NCI-H1417 treated with DMSO at 0.1 percent for 48 hours (cell line): ENCODE results near the gene TMPRSS3.

Source experiments
- DNase-seq: peaks from one replicate; lab custom pipeline; 2025; lab: John Stamatoyannopoulos, UW

Gene TMPRSS3

DNA sequence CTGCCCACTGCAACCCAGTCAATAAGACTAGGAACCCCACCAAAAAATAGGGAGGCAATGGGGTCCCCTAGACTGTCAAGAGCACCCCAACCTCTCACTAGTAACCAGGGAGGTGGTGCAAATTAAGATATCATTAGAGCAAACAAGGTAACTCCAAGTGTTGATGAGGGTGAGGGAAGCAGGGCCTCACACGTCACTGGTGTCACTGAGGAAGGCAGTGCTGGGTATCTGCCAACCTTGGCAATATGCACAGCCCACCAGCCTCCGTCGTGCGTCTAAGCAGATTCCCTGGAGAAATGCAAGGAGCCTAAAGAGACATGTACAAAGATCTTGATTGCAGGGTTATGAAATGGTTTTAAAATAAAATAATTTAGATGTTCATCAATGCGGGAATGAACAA is 11.6 kb upstream of the TMPRSS3 start:
- DNase-seq, result no peak

DNA sequence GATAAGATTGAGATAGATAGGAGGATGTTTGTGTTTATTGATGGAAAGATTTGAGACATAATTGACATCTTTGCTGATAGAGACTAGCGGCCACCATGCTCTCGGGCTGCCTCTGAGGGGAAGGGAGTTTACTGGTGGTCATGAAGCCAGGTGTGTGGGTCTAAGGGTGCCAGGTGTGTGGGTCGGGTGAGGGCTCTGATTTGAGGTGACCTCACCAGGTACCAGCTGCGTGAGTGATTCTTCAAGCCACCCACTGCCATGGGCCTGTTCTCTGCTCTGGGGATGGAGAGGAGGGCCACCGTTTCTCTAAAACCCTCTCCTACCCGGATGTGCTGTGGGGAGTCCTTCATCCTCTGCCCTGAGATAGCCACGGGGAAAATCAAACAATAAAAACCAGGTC is 11.0 kb upstream of the TMPRSS3 start:
- DNase-seq, result no peak

DNA sequence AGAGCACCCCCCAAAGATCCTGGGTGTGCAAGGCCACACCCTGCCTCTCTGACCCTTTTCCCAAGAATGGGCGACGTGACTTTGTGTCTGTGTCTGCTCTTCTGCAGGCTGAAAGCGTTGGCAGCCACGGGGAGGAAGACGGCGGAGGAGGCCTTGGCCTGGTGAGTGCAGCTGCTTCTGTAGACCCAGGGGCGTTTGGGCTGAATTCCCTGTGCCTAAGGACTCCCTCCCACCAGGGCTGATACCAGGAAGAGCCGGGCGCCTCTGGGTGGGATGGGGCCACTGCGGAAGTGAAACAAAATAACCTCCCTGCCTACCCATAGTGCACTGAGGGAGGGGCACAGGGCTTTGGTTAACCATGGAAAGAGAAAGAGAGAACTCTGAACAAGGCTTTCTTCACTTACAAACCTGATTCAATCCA is 10.4 kb upstream of the TMPRSS3 start:
- no peak for DNase-seq

DNA sequence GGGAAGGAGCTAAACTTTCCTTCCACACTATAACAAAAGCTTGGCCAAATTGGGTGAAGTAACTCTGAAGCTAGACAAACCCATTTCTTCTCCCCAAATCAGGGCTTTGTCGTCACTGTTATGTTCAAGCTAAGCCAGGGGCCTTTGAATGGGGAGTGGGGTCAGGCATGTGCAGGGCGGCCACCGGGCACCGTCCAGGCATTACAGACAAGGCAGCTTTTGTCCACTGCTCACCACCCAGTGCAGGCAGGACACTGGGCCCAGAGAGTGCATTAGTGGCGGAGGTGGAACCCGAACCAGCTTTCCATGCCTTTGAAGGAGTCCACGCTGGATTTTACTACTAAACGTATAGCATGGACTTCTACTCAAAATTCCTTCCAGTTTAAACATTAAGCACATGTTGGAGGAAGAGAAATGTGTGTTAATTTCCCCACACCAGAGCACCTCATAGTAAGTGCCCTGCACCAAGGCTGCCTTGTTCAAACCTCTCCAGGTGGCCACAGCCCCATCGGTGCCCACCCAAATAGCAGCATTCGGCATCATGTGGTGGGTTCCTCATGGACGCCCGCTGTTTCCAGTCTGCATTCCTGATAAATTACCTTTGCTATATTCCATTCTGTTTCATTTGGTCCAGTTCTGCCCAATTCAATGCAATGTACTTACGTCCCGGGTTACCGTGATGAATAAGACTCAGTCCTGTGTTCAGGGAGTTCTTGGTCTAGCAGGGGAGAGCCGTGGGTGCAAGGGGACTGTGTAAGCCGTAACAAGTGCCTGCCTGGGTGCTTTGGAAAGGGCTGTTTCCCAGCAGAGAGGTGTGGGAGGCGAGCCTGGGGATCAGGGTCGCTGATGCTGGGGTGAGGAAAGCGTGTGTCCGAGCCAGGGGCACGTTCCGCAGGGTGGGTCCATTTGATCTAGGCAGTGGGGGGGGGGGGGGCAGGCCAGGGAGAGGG is 9.5 kb upstream of the TMPRSS3 start:
- no peak for DNase-seq

DNA sequence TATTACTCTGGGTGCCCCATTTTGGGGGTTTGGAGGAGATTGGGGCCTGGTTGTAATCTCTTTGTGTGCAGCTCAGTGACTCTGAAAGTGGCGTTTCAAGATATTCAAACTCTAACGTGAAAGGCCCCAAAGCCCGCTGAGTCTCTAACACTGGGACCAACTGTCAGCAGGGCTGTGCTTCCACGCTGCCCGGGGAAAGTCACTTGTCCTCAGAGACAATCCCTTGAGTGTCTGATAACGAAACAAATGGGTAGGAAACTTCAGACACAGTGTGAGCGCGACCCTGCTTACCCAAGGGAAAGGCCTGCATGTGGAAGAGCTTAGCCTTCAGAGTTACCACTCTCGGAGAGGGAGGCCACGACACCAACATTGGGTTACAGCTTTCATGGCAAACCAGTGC is 8.7 kb upstream of the TMPRSS3 start:
- DNase-seq, result no peak

DNA sequence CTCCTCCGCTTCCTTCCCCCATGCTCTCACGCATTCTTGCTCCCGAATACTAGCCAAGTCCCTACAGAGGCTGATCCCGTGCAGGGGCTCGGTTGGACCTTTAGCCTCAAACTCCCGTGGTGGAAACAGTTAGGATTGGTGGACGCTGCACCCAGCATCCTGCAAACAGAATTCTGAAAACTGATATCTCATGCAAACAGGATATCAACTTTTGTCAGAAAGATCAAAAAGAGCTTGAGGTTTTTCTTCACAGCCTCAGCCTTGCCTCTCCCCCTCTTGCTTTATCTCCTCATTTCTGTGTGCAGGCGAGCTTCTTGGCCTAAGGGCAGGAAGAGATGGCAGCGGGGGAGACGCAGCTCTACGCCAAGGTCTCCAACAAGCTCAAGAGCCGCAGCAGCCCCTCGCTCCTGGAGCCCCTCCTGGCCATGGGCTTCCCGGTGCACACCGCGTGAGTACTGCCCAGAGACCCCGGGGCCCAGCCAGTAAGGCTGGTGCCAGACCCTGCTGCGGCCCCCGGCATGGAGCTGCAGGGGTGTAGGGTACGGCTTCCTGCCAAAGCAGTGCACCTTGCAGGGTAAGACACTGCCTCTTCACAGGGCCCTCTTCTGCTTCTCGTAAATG is 7.9 kb upstream of the TMPRSS3 start, which contains the start of gene UBASH3A:
TSS of gene UBASH3A (plus strand) at position 292 of the 621 bp plus-strand sequence. CDS start at position 336, 44 bp downstream.
- no peak for DNase-seq

DNA sequence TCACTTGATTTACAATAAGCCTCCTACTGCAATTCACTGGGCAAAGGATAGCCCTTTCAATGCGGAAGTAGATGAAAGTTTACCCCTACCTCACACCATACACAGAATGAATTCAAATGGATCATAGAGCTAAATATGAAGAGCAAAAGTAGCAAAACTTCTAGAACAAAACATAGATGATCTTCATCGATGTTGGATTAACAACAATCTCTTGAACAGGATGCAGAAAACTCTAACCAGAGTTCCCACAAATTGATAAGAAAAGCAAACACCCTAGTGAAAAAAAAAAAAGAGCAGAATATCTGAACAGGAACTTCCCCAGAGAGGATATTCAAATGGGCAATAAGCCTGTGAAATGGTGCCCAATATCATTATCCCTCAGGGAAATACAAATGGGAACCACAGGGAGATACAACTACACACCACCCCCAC is 6.0 kb upstream of the TMPRSS3 start:
- DNase-seq, result no peak

DNA sequence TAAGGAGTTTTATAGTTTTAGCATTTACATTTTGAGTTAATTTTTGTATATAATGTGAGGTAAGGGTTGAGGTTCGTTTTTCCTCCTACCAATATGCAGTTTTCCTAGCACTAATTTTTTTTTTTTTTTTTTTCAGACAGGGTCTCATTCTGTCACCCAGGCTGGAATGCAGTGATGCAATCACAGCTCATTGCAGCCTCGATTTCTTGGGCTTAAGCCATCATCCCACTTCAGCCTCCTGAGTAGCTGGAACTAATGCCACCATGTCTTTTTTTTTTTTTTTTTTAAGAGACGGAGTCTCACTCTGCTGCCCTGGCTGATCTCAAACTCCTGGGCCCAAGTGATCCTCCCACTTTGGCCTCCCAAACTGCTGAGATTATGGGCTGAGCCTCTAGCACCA is 5.3 kb upstream of the TMPRSS3 start:
- DNase-seq, result no peak

DNA sequence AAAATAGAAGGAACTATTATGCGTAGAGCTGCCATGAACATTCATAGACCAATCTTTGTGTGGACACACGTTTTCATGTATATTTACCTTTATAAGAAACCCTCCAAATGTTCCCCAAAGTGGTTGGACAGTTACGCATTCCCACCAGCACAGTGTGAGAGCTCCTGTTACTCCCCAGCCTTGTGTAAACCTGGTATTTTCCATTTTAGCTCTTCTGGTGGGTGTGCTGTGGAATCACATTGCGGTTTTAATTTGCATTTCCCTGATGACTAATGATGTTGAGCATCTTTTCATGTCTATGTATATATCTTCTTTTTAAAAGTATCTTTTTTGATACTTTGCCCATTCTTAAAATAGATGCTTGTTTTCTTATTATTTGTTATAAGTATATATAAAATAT is 4.7 kb upstream of the TMPRSS3 start:
- no peak for DNase-seq

DNA sequence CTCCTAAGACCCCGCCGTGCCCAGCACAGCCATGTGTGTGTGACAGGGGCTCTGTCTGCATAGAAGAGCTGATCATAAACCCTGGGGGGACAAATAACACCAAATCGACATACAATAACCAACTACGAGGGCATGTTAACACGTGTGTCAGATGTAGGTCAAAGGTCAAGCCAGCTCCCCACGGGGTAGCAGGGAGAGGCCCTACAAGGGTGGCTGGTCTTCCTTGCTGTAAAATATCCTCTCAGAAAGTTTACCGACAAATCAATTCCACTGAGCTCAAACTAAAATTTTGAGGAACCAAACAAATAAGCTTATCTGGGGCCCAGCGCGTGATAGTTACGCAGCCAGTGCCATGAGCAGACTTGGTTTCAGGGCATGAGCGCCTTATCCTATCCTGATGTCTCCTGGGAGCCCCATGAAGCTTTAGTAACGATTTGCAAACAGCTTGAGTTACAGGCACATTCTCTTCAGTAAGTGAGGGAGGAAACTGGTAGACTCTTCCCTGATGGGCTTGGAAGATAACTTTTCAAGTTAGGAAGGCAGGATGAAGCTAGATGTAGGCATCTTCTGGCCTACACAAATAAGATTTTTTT is 2.7 kb upstream of the TMPRSS3 start:
- DNase-seq, result no peak

DNA sequence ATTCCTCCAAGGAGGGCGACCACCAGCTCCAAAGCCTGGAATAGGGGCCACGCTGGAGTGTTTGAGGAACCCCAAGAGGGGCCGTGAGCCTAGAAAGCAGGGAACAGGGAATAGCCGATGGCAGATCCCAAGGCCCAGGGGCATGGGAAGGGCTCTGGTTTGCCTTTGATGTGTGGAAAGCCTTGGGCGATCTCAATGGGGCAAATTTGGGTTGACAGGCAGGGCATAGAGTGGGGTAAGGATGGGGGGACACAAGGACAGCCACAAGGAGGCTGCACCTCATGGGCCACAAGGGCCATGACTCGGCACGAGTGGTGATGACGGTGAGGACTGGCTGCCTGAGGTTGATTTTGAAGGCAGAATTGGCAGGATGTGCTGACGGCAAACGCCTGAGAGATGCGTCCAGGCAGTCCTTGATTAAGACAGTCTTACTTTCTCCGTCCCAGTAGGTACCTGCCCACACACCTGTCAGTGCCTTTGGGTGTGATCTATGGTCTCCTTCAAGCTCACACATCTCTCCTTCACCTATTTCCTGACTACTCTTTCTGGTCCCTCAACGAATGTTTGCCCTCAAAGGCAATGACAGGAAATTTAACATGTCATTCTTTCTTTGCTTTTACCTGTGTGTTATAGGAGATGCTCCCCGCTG is 2.0 kb upstream of the TMPRSS3 start:
- no peak for DNase-seq

DNA sequence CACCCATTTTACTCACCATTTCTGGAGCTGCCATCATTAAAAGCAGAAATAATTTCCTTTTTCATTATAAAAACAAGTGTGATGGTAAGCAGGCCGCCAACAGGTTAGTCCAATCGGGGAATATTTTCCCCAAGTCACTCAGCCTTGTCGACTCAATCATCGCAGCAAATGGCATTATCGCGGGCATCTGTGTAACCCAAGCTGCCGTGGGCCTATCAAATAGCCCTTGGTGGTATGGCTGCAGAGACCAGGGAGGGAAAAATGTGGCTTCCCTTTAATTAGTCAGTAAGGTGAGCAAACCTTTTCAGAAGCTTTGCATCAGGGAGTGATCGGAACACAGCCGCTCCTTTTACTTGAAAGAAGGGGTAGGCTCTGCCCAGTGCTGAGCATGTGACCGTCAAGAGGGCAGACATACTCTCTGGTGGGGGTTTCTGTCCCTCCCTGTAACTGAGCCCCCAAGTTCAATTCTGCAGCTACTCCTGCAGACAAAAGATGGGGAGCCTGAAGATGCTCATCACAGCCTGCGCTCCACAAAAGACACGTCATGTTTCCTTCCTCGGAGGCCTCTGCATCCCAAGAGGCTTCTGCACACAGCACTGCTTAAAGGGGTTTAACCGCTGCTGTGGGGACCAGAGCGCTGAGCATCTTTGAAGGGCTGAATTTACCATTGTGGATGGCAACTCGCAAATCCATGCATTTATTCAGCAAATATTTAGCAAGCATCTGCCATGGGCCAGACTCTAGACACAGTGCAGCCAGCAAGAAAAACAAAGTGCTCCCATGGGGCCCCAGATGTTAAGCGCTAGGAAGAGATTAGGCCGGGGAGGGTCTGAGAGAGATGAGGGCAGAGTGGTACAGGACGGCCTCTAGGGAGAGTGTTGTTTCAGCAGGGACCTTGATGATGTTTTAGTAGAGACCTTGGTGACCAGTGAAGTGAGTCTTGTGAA is 1.2 kb upstream of the TMPRSS3 start:
- no peak for DNase-seq

DNA sequence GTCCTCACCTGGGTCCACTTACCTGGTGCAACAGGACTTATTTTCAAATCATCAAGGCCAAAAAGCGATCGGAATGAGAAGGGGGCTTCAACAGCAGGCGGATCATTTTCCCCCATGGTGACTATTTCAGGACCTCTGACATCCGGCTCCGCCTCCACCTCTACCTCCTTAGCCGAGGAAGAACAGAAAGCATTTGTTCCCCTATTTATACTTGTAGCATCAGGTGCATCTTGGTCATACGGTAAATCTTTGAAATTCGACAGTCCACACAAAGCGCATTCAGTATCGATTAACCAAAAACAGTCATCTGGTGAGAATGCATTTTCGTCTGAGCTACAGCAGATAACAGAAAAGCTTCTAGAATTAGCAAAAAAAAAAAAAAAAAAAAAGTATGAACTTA is 550 bp downstream of the TMPRSS3 start:
- DNase-seq, result no peak

DNA sequence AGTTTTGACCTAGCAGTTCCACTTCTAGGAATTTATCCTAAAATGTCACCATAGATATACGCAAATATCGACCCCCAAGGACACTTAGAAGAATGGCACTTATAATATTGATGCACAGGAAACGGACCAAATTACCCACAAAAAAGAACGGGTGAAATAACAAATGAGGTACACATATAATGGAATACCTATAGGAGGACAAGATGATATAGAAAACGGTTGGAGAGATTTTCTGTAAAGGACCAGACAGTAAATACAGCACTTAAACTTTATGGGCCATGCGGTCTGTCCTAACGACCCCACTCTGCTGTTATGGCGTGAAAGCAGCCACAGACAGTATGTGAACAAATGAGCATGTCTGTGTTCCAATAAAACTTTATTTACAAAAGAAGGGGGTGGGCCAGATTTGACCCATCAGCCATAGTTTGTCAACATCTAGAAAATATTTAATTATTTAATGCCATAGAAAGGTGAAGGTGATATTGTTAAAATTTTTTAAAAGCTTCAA is 2.4 kb downstream of the TMPRSS3 start:
- DNase-seq, result no peak

DNA sequence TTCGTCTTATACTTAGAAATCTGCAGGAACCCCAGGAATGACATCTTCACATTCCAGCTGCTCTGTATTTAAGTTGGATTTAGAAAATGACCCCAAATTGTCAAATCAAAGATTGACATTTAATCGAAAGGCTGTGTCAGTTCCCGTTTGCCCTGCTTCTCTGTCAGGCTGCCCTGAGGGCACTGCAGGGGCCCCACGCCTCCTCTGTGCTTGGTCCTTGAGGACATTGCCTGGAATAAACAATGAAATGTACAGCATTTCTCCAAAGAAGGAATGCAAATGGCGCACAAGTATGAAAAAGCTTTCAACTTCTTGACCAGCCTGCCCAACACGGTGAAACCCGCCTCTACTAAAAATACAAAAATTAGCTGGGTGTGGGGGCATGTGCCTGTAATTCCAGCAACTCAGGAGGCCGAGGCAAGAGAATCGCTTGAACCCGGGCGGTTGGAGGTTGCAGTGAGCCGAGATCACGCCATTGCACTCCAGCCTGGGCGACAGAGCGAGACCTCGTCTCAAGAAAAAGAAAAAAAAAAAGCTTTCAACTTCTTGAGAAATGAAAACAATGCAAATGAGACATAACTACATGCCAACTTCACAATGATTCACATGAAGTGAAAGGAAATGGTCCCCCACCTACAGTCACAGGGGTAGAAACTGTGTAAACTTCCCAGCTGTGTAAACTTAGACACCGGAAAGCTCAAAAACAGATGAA is 3.0 kb downstream of the TMPRSS3 start:
- DNase-seq, result no peak

DNA sequence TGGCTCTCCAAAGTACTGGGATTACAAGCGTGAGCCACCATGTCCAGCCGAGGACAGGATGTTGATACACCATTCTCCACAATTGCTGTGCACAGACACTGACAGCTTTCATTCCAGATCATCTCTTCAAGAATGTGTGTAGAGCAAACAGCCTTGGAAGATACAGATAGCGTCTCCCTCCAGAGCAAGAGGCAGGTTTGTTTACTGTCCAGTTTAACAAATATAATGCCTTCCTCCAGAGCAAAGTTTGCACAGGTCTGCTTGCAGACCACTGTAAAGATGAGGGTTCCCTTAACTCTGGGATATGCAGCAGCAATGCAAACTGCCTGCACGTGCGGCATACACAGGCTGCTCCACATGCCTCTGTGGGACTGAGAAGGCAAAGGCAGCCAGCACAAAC is 4.6 kb downstream of the TMPRSS3 start:
- DNase-seq, result no peak

DNA sequence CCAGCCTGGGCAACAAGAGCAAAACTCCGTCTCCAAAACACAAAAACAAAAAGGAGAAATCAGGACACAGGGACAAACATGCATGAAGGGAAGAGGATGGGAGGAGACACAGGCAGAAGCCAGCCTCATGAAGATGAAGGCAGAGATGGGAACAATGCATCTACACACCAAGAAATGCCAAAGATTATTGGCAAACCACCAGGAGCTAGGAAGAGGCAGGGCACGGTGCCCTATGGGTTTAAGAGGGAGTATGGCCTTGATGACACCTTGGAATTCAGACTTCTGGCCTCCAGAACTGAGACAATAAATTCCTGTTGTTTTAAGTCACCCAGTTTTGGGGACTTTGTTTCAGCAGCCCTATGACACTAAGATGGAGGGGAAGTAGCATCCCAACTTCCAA is 5.2 kb downstream of the TMPRSS3 start:
- no peak for DNase-seq

DNA sequence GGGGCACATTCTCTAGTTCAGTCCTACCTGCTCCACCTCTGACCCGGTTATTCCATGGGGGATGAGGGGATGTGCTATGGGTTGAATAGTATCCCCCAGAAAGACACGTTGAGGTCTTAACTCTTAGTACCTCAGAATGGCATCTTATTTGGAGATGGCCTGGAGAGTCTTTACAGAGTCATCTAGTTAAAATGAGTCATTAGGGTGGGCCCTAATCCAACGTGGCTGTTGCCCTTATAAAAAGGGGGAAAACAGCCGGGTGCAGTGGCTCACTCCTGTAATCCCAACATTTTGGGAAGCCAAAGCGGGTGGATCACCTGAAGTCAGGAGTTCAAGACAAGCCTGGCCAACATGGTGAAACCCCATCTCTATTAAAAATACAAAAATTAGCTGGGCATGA is 5.7 kb downstream of the TMPRSS3 start:
- DNase-seq, result no peak

DNA sequence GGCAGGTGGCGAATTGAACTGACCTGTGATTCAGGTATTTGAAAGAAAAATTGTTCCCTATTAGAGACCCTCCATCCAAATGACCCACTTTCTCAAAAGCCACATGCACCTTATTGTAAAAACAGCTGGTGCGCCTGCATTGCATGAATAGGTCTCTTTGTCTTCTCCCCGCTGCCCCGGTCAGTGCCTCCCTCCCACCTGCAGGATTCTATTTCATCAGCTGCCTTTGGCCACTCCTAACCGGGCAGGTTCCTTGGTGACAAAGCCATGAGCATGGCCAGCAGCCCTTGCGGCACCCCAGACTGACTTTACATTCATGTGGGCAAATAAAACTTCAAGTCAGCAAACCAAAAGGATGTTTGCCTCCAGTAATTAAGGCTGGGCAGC is 6.4 kb downstream of the TMPRSS3 start:
- DNase-seq, result no peak

DNA sequence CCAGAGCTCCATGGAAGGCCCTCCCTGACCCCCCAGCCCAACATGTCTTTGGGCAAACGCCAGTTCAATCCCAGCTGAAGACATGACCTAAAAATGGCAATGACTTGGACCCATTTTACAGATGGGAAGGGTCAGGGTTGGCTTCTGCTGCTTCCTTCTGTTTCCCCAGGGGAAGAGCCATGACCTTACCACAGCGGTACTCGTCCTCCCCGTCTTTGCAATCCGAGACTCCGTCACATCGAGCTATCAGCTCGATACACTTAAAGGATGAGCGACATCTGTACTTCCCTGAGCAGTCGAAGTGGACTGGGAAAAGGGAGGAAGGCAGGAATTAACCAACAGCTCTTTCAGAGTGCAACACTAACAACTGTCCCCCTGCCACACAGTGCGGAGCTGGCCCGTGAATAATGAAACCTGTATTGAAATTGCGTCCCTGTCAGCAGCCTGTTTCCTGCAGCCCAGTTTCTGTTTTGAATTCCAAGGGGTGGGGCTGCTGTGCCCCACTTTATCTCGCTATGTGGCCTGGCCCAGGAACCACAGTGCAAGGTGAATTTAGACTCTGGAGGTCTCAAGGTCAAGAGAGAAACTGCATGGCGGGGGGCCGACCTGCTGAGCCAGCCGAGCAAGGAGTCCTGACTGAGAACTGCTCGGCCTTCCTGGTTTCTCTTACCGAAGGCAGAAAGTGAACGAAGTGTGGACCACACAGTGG is 7.0 kb downstream of the TMPRSS3 start:
- DNase-seq, result no peak
